GM21528 (cell line): ENCODE data around the gene TCF7L2.

Experiments used
- ATAC-seq: cut with Tn5 transposase; IDR thresholded peaks from one replicate; pipeline ENCODE4 v1.9.1; 2021; ENCODE audit warnings: mild to moderate bottlenecking, moderate library complexity; ENCODE audit not compliant: unreplicated experiment, low FRiP score

The TCF7L2 gene

GRCh38 chr10:113019692-113020474 is 69.8 kb downstream of the TCF7L2 start:
- ATAC-seq: no peak

- no peak for ATAC-seq
Observed at GRCh38 chr10:113020475-113020753, 70.4 kb downstream of the TCF7L2 start.

GRCh38 chr10:113020838-113021237 is 70.8 kb downstream of the TCF7L2 start:
- no peak for ATAC-seq

GRCh38 chr10:113021268-113022040 is 71.4 kb downstream of the TCF7L2 start:
- no peak for ATAC-seq

GRCh38 chr10:113022265-113022664 is 72.2 kb downstream of the TCF7L2 start:
- ATAC-seq: no peak

GRCh38 chr10:113023017-113023416 is 73.0 kb downstream of the TCF7L2 start:
- no peak for ATAC-seq

GRCh38 chr10:113024930-113025329 is 74.9 kb downstream of the TCF7L2 start:
- no peak for ATAC-seq

GRCh38 chr10:113025487-113025886 is 75.4 kb downstream of the TCF7L2 start:
- ATAC-seq: no peak

GRCh38 chr10:113026679-113027078 is 76.6 kb downstream of the TCF7L2 start:
- no peak for ATAC-seq

- ATAC-seq: no peak
Observed at GRCh38 chr10:113027230-113027573, 77.2 kb downstream of the TCF7L2 start.

GRCh38 chr10:113027574-113028455 is 77.8 kb downstream of the TCF7L2 start:
- ATAC-seq: no peak

- ATAC-seq: no peak
Observed at GRCh38 chr10:113028456-113029440, 78.7 kb downstream of the TCF7L2 start.

GRCh38 chr10:113030453-113030852 is 80.4 kb downstream of the TCF7L2 start:
- no peak for ATAC-seq

GRCh38 chr10:113031147-113031546 is 81.1 kb downstream of the TCF7L2 start:
- no peak for ATAC-seq

- no peak for ATAC-seq
Observed at GRCh38 chr10:113033991-113034390, 83.9 kb downstream of the TCF7L2 start.

- no peak for ATAC-seq
Observed at GRCh38 chr10:113035732-113036312, 85.8 kb downstream of the TCF7L2 start.

GRCh38 chr10:113036619-113037018 is 86.6 kb downstream of the TCF7L2 start:
- no peak for ATAC-seq

GRCh38 chr10:113037218-113037617 is 87.2 kb downstream of the TCF7L2 start:
- ATAC-seq: no peak

- ATAC-seq: no peak
Observed at GRCh38 chr10:113038183-113038582, 88.1 kb downstream of the TCF7L2 start.

- ATAC-seq: no peak
Observed at GRCh38 chr10:113038985-113039384, 88.9 kb downstream of the TCF7L2 start.
